HG02642 (cell line): ENCODE data around the gene MTR.
"Not testable (repeated sequence)": the region's sequence is repeated elsewhere in the genome, so short reads cannot be mapped to it uniquely, and the experiment has no call there.

Experiments used
- ATAC-seq: cut with Tn5 transposase; IDR thresholded peaks from one replicate; pipeline ENCODE4 v1.9.1; 2021; ENCODE audit warnings: mild to moderate bottlenecking; ENCODE audit not compliant: unreplicated experiment, poor library complexity

The MTR gene

DNA sequence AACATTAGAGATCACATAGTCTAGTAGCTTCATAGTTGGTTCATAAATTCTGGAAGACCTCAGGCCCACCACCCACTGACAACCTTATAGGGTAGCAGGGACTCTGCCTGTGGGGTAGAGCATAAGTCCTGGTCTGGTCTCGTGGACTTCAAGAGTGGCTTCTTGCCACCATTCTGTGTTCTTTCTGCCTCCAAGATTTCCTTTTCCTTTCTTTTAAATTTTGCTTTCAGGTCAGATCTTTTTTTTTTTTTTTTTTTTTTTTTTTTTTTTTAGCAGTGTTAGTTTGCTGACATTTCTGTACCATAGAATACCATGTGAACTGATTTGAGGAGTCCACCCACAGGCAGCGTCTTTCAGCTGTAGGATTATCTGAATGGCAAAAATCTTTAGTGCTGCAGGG, 28.5 kb downstream of the MTR start:
- ATAC-seq, result no peak

DNA sequence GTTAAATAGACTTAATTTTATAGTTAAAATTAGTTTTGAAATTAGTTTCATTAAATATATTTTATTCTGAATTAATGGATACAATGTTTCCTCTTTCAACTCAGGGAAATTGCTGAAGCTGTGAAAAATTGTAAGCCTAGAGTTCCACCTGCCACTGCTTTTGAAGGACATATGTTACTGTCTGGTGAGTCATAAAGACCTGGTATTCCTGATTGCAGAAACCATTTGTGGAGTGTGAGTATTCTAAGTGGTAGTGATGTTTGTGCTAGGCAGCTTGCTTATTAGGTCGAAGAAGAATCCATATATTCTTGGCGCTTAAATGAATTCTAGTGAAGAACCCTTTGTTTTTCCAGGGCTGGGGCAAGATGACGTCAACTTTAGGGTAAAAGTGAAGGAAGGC, 34.0 kb downstream of the MTR start:
- no peak for ATAC-seq

DNA sequence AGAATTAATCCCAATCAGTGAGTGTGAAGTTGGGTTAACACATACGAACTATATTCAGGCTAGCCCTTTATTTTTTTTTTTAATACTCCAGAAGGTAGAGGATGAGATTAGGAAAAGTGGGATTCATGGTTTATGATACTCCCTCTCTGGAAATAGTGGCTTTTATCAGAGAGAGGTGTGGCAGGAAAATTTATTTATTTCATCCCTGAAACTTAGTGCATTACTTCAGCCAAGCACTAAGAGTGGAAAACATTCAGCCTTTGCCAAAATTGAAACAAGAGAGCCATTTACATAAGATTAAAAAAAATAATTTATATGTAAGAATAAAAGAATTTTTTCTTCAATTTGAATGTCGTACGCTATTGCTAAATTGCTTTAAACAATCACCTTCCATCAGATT, 35.0 kb downstream of the MTR start:
- ATAC-seq, result no peak

DNA sequence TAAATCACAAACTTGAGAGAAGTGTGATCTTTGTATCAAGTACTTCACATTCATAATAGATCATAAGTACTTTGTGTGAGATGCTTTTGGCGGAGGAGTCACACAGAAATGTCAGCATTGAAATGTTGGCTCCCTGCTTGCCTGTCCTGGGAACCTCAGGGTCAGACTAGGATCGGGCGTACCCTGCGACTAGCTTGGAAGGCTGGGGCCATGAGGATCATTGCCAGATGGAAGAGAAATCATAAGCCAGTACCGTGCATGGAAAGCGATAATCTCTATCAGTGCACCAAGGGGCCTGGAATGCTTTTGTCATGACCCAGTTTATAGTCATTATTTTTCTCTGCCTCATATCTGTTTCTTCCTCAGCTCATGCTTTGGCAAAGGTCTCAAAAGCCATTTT, 35.5 kb downstream of the MTR start:
- no peak for ATAC-seq

DNA sequence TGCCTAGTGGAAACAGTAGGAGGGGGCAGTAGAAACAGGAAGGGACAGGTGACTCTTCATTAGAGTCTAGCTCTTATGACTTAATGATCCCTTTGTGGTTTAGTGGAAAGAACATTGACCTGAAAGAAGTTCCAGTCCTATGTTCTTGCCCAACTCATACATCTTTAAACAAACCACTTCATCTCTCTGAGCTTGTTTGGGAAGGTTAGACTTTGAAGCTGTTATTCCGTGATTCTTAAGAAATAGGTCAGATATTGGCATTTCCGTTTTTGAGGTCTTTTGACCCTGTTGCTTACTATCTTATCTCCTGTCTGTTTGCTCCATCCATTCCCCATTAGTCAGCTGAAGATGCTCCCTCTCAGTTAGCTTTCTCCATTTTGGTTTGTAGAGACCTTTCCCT, 38.5 kb downstream of the MTR start:
- ATAC-seq, result no peak

DNA sequence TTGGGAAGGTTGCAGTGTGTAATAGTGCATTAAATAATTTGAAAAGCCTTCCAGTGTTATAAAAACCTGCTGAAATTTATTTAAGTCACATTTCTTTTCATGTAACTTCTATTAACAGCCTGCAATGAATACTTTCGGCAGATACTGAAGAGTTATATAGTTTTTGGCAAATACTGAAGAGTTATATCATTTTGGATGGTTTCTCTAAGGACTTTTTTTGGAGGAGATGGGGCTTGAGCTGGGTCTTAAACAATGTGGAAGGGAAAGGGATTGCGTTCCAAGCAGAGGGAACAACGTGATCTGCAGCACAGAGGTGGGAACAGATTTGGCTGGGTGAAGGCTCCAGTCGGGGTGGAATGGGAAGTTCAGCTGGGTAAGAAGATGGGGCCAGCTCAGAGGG, 39.8 kb downstream of the MTR start:
- ATAC-seq, result no peak

DNA sequence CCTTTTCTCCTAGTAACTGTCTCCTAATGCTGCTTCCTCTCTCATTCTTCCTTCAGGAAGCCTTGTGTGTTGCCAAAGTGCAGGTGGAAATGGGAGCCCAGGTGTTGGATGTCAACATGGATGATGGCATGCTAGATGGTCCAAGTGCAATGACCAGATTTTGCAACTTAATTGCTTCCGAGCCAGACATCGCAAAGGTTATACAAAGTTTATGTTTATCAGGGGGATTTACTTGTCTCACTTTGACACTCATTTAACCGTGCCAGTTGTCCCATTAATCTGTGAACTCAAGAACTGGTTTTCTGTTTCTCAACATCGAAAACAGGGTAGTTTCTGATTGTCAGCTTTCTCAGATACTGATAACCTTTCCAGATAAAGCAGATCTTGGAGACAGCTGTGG, 40.4 kb downstream of the MTR start:
- no peak for ATAC-seq

DNA sequence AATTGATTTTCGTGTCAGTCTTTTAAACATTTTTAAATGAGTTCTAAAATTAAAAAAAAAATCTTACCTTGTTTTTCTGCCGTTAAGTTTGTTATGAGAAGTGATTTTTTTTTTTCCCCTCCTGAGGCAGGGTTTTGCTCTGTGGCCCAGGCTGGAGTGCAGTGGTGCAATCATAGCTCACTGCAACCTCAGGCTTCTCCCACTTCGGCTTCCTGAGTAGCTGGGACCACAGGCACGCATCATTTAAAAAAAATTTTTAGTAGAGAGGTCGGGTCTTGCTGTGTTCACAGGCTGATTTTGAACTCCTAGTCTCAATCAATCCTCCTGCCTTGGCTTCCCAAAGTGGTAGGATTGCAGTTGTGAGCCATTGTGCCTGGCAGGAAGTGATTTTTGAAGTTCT, 41.1 kb downstream of the MTR start:
- no peak for ATAC-seq

DNA sequence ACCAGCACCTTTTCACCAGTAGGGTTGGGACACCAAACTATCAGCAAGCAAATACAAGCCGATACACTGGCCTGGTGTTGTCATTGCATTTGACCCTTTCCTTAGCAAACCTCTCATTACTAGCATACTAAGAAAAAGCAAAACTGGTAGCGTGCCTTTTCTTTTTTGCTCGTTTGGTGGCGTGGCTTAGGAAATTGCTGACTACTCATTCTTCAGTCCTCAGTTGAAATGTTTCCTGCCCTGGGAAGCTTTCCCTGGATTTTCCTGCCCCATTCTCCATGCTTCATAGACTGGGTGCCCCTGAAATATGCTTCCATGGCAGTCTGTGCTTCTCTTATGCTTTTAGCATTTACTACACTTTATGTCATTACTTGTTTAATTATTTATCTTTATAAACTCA, 42.0 kb downstream of the MTR start:
- ATAC-seq, result no peak

DNA sequence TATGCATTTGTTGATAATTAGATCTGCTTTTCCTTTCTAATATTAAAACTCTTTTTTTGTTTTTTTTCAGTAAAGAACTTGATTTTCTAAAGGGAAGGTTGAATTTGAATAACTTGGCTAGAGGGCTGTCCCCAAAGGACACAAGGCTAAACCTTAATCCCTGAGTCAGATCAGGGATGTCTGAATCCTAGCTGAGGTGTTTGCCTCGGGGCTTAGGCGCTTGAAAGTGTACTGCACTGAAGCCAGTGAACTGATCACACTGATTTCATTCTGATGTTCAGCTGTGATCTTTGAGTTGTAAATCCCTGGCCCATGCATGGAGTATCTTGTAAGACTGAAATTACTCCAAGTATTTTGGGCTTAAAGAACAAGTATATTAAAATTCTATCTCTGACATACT, 42.8 kb downstream of the MTR start:
- no peak for ATAC-seq

DNA sequence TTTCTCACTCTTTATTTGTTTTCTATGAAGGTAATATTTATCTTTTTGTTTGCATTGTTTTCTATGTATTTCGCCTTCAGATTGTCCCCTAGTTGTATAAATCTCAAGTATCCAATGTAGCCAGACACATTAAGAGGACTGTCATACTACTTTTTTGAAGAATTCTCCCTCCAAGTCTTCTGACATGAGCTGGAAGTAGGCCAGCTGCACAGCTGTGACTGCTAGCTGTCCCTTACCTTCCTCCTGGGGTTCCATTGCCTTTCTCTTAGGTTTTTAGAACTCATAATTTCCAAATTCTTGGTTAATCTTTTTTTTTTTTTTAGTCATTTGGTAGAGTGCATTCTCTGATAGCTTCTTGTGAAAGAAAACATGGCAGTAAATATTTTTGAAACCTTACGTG, 46.2 kb downstream of the MTR start:
- no peak for ATAC-seq

DNA sequence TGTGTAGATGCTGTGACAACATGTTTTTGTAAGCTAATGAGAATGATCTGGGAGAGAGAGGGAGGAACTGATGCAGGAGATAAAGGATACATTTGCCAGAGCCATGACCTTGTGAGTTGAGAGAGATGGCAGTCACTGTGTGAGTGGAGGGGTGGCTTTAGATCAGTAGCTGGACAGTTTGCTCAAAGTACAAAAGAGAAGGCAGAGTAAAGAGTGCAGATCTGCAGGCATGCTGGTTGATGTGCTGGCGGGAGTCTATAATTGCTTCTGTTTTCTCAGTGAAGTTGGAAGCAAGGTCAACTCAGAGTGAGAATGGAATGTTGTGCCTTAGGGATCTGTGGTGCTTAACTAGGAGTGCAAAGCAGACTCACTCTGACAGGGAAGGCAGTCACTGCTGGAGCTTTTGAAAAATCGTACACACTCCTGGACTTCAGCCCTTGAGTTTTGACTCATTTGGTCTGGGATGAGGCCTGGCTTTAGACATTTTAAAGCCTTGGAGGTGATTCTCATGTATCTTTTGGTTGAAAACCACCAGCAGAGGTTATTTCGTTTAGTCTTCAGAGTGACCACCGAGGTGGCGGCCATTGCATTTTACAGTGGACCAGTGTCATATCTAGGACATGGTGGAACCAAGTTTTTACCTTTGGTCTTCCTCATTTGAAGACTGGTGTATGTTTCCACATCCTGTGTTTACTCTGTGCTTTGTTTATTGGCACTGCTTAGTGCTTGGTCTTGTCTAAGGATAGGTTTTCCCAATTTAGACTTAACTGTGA, 49.6 kb downstream of the MTR start:
- ATAC-seq, result no peak

DNA sequence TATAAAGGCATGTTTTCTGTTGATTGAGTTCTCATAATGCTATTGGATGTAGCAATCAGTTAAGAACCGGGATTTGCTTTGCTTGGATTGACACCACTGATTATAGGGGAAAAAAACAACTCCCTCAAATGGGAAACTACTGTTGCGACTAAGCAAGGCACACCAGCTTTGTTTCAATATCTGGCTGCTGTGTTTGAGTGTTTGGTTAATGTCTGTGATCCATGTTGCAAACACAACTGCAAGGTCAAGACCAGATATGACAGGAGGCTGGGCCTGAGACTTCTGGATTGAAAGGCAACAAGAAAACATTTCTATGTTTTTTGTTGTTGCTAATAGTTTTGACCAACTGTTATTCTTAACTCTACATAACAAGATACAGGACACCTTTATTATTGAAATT, 50.7 kb downstream of the MTR start:
- no peak for ATAC-seq

DNA sequence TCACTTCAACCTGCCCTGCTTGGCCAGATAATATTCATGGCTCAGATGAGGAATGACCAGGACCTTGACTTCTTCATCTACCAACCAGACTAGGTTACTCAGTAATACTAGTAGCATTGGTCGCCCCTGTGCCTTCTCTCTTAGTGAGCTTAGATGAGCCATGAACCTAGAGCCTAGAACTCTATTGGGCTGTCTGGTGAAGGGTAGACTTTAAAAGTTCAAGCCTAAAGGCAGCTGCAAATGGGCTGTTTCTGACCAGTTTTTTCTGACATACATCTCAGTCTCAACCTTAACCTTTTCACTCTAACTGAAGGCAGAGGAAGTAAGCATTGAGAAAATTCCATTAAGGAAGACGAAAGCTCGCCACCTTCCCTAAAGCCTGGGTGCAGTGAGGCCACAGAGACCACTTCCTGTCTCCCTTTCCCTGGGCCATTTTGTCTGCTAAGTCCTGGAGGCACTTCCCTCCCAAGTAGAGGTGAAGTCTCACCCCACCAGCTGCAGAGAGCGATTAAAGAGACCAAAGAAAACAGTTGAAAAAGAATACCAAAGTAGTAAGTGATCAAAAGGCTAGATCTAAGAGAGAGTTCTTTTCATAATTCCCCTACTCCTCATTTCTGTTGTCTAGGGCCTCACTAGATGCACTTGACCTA, 53.3 kb downstream of the MTR start:
- ATAC-seq, result no peak

DNA sequence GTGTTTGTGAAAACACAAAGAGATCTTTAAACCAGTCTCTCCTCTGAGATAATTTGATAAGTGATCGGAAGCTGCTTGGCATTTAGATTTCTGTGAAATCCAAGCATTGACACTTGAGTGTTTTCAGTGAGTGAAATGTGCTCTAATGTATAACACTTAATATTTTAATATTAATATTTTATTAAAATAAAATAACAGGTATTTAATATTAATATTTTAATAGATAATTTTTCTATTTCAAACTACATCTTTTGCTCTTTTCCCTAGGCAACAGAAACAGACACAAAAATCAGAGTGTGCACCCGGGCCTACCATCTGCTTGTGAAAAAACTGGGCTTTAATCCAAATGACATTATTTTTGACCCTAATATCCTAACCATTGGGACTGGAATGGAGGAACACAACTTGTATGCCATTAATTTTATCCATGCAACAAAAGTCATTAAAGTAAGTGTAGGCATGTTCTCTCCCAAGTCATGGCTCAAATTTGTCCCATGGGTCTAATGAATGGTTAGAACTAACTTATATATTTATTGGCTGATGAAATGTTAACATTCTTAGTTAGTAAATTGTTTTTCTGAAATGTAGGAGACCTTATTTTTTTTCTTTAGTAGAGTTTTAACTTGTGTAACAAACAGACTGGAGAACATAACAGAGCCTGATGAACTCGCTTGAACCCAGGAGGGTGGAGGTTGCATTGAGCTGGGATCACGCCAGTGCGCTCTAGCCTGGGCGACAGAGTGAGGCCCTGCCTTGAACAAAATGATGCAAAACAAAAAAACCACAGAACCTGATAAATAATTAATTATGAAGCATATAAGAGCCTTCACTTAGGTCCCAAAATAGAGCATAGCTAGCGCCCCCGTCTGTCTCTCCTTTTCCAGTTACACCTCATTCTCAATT, 55.2 kb downstream of the MTR start:
- no peak for ATAC-seq

DNA sequence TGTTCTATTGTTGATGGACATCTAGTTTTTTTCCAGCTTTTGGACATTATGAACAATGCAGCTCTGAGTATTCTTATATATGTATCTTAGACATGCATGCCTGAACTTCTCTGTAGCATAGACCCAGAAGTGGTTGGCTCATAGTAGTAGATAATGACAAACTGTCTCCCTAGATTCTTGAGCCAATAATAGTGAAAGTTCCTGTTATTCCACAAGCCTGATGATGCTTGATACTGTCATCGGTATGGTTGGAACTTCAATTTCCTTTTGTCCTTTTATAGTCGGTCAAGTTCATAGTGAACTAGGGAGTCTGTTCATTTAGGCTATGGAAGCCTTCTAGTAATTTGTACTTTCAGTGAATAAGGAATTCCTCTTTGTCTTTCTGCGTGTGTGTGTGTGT, 56.8 kb downstream of the MTR start:
- no peak for ATAC-seq

DNA sequence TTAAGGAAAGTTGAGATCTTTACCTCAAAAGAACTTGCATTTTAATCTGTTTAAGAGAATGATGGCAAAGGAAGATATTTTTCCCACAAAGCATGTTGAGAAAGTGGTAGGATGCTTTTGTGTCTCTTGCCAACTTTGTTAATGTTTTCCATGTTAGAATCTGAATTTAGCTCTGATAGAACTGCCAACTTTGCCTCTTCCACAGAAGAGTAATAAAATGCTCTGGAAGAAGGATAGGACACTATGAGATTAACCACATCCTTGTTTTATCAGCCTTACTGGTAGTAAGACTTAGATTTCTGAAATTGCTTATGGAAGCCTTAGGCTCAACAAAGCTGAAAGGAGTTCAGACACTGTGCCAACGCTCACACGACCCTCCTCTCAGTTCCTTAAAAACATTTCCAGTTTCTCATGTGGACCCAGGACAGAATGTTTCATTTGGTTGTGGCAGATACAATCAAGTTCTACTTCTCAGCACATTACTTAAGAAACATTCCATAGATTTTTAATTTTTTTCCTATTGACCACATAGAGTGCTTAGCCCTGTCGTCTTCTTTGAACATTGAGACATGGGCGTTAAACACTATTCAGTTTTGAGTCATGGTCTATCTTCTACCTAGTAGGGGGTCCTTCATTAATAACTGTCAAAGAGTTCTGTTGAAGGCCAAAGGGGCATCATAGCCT, 59.0 kb downstream of the MTR start:
- no peak for ATAC-seq

DNA sequence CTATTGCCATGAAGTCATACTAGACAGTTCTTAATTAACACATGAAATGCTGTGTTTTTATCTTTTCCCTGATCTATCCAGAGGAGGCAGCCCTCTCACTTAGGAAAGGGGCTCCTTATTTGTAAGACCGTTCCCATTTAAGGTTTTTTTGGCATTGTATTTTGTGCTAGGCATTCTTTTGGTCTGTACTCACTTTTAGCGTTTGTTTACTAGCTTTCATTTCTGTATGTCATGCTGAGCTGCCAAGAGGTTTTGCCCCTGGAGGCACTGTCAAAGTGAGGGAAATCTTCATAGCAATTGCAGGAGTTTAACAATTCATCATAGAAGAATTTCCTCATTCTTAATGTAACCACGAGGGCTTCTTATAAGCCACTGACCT, 59.5 kb downstream of the MTR start:
- ATAC-seq, result no peak

DNA sequence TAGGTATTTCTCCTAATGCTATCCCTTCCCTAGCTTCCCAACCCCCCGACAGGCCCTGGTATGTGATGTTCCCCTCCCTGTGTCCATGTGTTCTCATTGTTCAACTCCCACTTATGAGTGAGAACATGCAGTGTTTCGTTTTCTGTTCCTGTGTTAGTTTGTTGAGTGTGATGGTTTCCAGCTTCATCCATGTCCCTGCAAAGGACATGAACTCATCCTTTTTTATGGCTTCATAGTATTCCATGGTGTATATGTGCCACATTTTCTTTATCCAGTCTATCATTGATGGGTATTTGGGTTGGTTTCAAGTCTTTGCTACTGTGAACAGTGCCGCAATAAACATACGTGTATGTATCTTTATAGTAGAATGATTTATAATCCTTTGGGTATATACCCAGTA, 61.6 kb downstream of the MTR start:
- ATAC-seq, result not testable (repeated sequence)

DNA sequence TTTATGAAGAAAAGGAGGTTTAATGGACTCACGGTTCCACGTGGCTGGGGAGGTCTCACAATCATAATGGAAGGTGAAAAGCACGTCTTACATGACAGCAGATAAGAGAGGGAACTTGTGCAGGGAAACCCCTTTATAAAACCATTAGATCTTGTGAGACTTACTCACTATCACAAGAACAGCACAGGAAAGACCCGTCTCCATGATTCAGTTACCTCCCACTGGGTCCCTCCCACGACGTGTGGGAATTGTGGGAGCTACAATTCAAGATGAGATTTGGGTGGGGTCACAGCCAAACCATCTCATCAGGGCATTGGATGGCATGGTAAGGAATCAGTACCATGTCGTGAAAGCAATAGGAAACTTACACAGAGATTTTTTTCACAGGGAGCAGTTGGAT, 63.1 kb downstream of the MTR start:
- no peak for ATAC-seq

DNA sequence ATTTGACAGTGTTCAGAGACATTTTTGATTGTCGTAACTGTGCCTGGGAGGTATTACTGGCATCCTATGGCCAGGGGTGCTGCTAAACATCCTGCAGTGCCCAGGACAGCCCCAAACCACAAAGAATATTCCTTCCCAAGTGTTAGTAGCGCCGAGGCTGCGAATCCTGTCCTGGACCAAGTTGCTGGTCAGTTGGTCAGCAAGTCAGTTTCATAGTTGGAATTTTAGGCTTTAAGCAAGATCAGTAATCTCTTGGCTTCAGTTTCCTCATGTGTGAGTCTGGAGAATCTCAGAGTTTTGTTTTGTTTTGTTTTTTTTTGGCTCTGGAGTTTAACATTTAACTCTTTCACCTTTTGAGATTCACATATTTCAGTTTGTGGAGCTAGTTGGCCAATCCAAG, 65.0 kb downstream of the MTR start:
- ATAC-seq, result no peak
